ENCODE results near the gene ANKRD34B.

ANKRD34B gene

GRCh38 chr5:80569086-80569960 lies 757 bp downstream of the ANKRD34B start:
- no peak for DNase-seq

- no peak for DNase-seq
Observed at GRCh38 chr5:80568251-80568650, 1.8 kb downstream of the ANKRD34B start.

GRCh38 chr5:80566711-80567259 lies 3.3 kb downstream of the ANKRD34B start:
- DNase-seq = no peak

- no peak for DNase-seq
Observed at GRCh38 chr5:80565330-80565729, 4.8 kb downstream of the ANKRD34B start.

- DNase-seq = no peak
Observed at GRCh38 chr5:80559244-80559643, 10.8 kb downstream of the ANKRD34B start.

GRCh38 chr5:80555099-80555498 lies 15.0 kb downstream of the ANKRD34B start:
- no peak for DNase-seq

- no peak for DNase-seq
Observed at GRCh38 chr5:80554646-80555045, 15.4 kb downstream of the ANKRD34B start.

- no peak for DNase-seq
Observed at GRCh38 chr5:80541392-80541791, 28.7 kb downstream of the ANKRD34B start.

- no peak for DNase-seq
Observed at GRCh38 chr5:80540691-80541090, 29.4 kb downstream of the ANKRD34B start.

GRCh38 chr5:80516826-80517225 lies 53.3 kb downstream of the ANKRD34B start:
- no peak for DNase-seq

- no peak for DNase-seq
Observed at GRCh38 chr5:80509362-80509761, 60.7 kb downstream of the ANKRD34B start.

- DNase-seq = no peak
Observed at GRCh38 chr5:80508844-80509243, 61.2 kb downstream of the ANKRD34B start.

GRCh38 chr5:80507663-80508062 lies 62.4 kb downstream of the ANKRD34B start:
- DNase-seq = no peak

Measured in CD4-positive, alpha-beta T cell treated with Interleukin-15 for 1 hour (primary cell).